SIG-M5 (cell line): ENCODE data around the gene APP.
"Not testable (repeated sequence)": the region's sequence is repeated elsewhere in the genome, so short reads cannot be mapped to it uniquely, and the experiment has no call there.

ENCODE experiments used
- DNase-seq: peaks from one replicate; lab custom pipeline; 2025; lab: John Stamatoyannopoulos, UW

APP gene

GRCh38 chr21:26020081-26020480 lies 150.5 kb downstream of the APP start:
- DNase-seq: no peak

DNA sequence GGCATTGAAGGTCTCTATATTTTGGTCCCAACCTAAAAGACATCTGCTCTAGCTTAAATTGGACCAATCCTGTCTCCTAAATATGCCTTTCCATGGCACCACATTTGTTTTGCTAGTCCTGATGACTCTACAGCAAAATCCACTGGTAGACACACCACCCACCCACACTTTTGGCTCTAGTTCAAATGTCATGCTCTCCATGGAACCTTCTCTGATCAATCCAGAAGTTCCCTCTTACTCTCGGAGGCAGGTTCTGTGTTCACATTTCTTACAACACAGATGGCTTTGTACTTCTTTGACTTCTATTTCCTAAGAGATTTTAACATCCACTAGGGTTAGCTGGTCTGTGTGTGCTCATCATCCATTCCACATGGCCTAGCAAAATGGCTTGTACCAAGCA lies 151.3 kb downstream of the APP start:
- DNase-seq: no peak

DNA sequence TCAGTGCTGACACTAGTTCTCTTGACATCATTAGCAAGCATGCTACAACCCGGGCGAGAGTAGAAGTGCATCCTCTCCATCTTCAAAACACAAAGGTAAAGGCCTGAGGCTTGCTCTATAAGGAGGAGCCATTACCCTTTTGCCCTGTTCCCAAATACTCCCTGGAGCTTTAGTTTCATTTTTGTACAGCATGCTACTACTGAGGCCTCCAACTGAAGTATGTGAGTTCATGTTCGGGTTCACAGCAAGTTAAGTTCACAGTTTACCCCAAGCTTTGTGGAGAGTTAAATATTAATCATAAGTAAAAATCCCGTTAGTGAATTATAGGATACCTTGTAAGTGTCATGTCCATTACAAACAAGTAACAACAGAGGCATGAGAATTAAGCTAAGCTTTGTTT lies 156.6 kb downstream of the APP start:
- no peak for DNase-seq

DNA sequence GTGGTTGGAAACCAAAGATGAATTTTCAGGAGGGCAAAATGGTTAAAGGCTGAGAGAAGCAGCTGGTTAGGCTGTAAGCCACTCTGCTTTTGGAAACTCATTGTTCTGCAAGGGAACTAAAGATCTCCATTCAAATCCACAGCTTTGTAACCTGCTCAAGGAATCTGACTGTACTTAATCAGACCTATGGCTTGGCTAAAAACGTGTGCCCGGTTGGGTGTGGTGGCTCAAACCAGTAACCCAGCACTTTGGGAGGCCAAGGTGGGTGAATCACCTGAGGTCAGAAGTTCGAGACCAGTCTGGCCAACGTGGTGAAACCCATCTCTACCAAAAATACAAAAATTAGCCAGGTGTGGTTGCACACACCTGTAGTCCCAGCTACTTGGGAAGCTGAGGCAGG lies 158.1 kb downstream of the APP start:
- DNase-seq: not testable (repeated sequence)

DNA sequence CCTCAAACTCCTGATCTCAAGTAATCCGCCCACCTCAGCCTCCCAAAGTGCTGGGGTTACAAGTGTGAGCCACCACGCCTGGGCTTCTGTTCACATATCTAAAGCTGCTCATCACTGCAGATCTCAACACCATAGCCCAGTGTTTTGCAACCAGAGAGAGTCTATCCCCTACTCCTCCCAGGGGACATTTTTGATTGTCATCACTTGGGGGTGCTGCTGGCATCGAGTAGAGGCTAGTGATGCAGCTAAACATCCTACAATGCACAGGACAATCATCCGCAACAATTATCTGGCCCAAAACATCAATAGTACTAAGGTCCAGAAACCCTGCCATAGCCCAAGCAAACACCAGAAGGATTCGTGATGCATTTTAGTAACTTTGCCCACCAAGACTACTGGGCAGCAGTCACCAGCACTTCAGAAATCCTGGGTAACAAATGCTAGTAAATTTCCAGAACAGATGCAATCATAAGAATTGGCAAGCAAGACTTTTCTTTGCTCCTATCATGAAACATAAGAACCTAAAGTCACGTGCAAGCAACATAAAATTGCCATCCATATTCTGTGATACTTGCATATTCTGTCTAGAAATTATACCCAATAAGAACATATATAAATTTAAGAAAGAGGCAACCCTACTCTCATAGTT lies 159.2 kb downstream of the APP start:
- no peak for DNase-seq

DNA sequence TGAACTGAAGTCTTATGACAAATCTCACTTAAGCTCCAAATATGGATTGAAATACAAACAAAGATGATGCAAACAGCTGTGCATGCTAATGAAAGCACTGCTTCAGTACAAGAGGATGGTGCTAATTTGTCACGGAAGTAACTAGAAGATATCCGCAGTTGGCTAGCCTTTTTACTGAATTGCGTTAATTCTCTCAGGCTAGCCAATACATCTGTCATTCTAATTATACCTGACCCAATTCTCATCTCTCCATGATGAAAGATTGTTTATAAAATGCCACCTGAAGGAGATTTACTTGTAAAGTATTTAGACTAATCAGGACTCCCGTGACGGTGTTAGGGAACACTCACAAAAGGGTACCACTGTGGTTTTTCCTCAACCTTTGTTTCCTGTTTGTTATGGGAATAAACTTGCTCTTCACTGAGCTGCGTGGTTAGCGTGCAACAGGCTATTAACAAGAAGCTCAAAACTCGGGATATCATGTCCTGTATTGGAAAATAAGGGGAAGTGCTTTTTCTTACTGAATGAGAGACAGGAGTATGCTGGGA lies 162.5 kb downstream of the APP start:
- no peak for DNase-seq

GRCh38 chr21:26005464-26005863 lies 165.1 kb downstream of the APP start:
- no peak for DNase-seq

DNA sequence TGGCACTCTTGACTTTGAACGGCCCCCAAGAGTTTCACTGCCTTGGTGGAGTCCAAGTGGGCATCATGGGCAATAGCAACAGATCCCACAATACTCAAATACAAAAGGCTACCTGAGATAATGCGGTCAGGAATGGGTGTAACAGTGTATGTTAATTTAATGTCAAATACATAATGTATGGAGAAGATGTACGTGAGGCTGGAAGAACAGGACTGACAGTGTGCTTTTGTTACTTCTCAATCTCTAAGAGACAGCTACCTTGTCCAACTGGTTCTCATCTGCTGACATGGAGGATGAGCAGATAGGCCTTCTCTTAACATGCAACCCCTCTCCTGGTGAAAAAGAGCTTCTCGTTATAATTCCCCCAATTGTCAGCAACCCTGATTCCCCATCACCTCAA lies 167.2 kb downstream of the APP start:
- DNase-seq: no peak

GRCh38 chr21:26001356-26001755 lies 169.2 kb downstream of the APP start:
- DNase-seq: no peak

DNA sequence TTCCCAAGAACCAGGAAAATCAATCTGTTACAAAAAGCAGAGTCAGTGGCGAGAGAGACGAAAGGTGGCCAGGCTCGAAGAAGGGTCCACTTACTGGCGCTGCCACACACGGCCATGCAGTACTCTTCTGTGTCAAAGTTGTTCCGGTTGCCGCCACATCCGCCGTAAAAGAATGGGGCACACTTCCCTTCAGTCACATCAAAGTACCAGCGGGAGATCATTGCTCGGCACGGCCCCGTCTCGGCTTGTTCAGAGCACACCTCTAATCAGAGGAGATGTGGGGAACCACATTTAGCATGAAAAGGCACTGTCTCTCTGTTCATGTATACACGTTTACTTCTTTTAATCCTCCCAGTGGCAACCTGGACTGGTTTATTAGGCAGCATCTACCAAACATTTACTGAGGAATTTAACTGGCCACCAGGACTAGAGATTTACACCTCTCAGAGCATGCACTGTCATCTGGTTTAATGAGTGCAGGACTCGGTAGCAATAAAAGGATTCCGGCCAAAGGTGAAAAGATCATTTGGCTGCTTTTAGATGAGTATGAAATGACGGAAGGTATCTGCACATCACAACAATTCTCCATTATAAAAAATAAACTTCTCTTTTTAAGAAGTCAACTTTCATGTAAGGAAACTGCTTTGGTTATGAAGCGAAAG lies 170.5 kb downstream of the APP start:
- DNase-seq: no peak

- no peak for DNase-seq
Observed at GRCh38 chr21:25997788-25998611, 172.6 kb downstream of the APP start.

GRCh38 chr21:25995278-25995677 lies 175.3 kb downstream of the APP start:
- DNase-seq: no peak

DNA sequence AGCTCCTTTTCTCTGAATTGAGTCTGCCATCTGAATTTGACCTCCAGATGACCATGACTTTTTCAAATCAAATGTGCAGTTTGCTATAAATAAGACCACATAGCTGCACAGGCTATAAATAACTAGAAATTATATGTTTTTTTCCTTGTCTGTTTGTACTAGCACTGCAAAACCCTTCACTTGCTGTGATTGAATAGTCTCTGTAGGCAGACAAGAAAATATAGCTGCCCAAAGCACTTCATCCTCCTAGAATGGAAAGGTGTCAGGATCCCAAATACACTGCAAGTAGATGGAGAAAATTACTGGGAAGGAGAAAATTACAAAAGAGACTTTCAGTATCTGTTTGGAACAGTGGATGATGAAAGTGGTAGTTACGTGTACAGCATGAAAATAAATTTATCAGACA lies 175.8 kb downstream of the APP start:
- DNase-seq: no peak

DNA sequence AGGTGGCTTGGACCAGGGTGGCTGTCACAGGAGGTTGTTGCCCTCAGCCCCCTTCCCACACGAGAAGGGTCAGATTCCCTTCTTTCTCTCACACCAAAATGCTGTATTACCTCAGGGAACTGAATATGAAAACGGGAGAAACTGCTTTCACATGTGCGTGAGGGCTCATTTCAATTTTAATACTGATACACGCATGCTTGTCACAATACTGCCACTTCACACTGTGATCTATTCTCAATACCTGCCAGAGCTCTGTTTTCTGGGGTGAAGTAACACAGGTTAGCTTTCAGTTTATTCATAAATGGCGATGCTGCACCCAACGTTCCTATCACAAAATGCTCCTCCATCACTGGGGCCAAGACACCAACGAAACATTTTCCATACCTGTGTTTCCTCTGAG lies 181.8 kb downstream of the APP start:
- DNase-seq: no peak

GRCh38 chr21:25987531-25987930 lies 183.0 kb downstream of the APP start:
- DNase-seq: no peak

DNA sequence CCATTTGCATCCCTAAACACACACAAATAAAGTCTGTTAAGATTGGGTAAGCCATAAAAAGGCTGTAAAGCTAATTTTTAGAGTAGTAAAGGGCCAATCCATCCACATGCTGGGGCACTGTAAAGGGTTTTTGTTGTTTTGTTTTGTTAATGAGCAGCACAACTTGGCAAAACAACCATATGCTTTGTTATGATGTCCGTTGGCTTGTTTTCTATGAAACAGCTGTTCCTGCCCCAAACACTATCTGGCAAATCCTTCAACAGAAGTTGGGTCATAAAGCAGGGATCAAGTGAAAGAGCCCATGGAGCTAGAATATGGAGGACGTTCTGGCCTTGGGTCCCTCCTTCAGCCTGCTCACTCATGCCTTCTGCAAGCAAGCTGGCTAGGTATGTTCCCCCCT lies 183.6 kb downstream of the APP start:
- DNase-seq: no peak

DNA sequence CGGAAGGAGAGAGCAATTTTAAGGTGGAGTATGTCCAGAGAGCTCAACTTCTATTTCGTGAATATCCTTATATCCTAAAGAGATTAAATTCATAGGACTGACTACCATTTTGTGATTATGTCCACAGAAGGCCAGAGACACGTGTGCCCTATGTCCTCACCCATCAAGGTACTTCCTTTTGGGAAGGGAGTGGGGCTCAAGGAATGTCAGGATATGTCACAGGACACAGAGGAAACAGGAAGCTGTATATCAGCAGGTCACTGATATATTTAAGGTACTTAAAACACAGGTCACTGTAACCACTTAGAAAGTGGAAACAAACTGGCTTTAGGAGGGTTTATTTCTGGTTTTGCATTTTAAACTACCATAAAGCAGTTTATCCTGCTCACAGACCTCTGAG lies 184.6 kb downstream of the APP start:
- DNase-seq: no peak

- no peak for DNase-seq
Observed at GRCh38 chr21:25984538-25984937, 186.0 kb downstream of the APP start.

DNA sequence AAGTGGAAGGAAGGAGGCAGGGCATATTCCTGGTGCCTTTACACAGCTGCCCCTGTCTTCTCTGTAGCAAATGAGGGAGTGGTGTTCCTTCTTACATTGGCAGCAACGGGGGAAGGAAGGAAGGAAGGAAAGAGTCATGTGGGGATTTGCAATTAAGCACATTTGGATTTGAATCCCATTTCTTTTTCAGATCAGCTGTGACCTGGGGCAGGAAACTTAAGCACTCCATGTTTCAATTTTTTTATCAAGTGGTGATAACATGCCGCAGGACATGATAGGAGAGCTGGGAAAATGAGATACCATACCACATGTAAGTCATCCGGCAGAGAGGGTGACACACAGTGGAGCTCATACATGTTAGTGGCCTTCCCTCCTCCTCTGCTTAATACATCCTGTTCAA lies 186.8 kb downstream of the APP start:
- DNase-seq: no peak

GRCh38 chr21:25980710-25981109 lies 189.9 kb downstream of the APP start:
- no peak for DNase-seq

DNA sequence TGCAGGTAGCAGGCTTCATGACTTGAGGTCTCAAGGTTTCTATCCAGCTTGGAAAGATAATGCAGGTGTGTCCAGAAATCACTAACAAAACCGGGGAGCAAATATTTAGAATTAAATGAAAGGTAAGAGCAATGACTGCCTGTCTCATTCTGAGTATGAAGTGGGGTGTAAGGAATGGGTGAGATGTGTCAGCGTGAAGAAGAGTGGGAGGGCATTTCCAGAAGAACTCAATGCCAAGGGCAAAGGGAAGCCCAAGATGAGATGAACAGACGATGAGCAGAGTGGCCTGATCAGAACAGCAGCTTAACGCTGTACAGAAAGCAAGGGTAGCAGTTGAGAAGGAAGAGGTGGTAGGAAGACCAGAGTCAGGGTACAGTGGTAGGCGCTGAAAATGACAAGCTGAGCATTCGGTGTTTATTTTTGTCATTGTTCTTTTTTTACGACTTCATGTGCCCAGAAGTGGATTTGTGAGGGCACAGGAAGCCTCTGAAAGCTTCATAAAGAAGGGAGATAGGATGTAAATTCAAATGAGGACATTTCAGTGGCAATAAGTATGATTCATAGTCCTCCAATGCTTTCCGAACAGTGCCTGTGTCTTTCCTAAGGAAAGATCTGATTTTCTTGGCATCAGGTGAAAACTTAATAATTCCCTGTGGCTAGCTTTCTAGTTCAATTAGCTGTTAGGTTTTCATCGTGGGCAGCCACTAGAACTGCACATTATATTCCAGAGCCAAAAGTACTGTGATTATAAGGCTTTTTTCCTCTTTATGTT lies 190.5 kb downstream of the APP start:
- DNase-seq: no peak

- DNase-seq: no peak
Observed at GRCh38 chr21:25977068-25977611, 193.4 kb downstream of the APP start.
